GM21390 (cell line): ENCODE measurements around the gene NEK6.

Experiments used
- ATAC-seq: cut with Tn5 transposase; IDR thresholded peaks from one replicate; pipeline ENCODE4 v1.9.1; 2021; ENCODE audit not compliant: unreplicated experiment

Gene NEK6

DNA sequence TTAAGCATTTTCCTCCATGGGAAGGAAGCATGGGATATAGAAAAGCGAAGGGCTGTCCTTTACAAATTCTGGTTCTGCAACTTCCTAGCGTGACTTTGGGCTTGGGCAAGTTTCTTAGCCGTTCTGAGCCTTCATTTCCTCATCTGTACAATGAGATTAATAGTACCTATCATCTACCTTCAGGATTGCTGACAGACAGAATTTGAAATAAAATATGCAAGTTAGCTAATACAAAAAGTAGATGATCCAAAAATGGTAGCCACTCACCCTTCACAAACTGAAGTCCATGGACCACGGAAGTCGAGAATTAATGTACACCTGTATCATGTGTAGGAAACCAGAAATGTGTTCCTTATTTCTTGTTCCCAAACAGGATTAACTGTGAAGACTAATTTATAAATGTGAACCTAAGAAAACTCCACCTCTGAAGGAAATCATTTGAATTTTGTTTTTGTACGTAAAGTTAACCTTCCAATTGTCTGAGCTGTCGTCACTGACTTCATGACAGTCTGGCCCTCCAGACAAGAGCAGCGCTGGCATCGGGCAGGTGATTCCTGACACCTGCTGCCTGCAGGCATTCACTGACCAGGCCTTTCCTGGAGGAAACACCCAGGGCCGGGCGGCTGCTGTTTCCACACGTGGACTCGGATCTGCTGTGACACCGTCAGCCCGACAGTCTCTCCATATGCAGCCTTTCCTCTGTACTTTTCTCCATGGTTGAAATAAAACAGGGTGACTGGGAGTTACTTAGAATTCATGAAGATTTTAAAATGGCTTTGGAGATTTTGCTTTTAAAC is 94.1 kb downstream of the NEK6 start:
- no peak for ATAC-seq

GRCh38 chr9:124352616-124353015 is 94.9 kb downstream of the NEK6 start:
- no peak for ATAC-seq

DNA sequence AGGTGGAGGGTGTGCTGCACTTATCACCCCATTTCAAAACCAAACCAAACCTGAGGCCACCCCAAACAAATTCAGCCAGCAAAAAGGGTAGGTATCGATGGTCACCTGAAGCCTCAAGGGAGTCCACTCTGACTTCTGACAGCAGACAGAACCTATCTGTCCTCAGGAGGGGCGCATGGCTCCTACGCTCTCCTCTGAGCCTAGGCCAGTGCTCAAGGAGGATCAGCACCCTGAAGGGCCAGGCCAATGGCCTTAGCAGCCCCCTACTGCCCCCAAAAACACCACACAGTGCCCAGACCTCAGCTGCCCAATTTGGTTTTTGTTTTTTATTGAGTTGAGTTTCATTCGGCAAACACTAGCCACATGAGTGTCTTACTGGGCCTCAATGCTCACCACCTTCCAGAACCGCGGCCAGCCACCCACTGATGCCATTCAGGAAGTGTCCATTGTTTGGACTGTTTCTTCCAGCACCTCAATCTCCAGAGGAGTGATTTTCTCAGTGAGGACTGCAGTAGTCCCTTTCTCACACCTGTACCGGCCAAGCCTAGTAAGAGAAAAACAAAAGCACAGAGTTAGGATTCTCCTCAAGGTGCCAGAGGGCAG is 95.5 kb downstream of the NEK6 start:
- no peak for ATAC-seq

- no peak for ATAC-seq
These were observed 96.1 kb downstream of the NEK6 start for GRCh38 chr9:124353811-124354274.

- ATAC-seq: no peak
These were observed 96.7 kb downstream of the NEK6 start for GRCh38 chr9:124354346-124355038.

- ATAC-seq: no peak
These were observed 97.5 kb downstream of the NEK6 start for GRCh38 chr9:124355039-124355940.

- ATAC-seq: no peak
These were observed 98.4 kb downstream of the NEK6 start for GRCh38 chr9:124355941-124356744.

- ATAC-seq: no peak
These were observed 99.1 kb downstream of the NEK6 start for GRCh38 chr9:124356745-124357390.

- no peak for ATAC-seq
These were observed 100.1 kb downstream of the NEK6 start for GRCh38 chr9:124357721-124358361.

DNA sequence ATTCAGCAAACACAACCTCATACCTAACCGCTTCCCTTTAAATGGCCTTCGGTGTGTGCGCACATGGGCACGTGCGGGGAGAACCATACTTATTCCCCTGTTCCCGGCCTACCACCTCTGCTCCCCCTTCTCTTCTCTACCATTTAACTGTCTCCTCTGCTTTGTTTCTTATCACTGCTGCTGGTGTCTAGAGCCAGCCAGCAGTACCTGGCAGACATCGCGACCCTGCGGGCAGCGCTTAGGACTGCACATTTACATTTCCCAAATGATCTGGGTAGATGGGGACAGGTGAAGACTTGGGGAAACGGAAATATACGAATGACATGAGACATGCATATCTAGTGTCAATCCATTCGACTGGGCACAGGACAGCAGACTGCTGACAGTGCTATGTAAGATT is 100.9 kb downstream of the NEK6 start:
- no peak for ATAC-seq

GRCh38 chr9:124359426-124359825 is 101.7 kb downstream of the NEK6 start:
- ATAC-seq: no peak

GRCh38 chr9:124359855-124360678 is 102.3 kb downstream of the NEK6 start:
- ATAC-seq: no peak

DNA sequence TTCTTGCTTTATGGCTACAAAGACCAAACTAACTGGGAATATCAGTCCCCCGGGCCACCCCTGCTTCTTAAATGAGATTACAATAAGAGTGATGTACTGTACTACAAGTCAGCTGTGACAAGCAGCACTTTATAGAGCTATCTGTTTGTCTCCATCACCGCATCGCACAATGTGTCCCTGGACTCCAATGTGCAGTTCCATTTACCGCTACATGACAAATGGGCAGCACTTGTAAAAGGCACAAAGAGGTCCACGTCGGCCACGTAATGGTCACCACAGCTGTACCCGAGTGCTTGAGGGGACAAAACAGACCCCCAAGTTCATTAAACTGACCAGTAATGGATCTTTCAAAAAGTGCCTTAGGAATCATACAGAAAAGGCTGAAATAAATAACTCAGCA is 103.4 kb downstream of the NEK6 start:
- no peak for ATAC-seq

DNA sequence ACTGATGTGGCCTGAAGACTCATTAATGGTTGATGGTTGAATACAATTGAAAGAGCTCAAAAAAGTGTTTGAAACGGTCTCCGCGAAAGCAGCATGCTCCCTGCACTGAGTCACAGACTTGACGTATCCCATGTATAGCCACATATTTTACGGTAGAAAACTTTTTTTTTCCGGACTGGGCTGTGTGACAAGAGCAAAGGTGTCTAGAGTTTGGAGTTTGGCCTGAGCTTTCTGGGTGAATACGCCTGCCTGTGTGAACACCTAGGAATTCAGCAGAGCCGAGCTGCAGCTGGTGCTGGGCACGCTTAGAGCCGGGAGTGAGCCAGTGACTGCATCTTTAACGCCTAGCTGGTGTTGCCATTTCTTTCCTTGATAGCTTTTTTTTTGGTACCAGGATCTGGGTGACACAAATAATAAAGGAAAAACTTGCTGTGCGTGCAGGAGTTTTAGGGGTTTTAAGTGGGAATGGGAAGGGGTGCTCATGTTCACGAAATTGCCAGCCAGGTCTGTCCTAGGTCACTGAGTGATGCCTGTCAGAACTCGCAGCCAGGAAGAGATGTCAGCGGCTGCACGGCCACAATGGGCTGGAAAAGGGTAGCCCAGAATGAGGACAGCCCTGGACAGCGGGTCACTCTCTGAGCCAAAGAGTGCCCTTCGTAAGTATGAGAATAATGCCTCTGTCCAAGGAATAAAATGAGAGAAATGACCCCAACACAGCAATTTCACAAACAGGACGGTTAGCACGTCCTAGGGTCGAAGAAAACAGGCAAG is 105.8 kb downstream of the NEK6 start:
- ATAC-seq: no peak

- no peak for ATAC-seq
These were observed 106.4 kb downstream of the NEK6 start for GRCh38 chr9:124364141-124364540.

- ATAC-seq: no peak
These were observed 107.3 kb downstream of the NEK6 start for GRCh38 chr9:124365036-124365435.

DNA sequence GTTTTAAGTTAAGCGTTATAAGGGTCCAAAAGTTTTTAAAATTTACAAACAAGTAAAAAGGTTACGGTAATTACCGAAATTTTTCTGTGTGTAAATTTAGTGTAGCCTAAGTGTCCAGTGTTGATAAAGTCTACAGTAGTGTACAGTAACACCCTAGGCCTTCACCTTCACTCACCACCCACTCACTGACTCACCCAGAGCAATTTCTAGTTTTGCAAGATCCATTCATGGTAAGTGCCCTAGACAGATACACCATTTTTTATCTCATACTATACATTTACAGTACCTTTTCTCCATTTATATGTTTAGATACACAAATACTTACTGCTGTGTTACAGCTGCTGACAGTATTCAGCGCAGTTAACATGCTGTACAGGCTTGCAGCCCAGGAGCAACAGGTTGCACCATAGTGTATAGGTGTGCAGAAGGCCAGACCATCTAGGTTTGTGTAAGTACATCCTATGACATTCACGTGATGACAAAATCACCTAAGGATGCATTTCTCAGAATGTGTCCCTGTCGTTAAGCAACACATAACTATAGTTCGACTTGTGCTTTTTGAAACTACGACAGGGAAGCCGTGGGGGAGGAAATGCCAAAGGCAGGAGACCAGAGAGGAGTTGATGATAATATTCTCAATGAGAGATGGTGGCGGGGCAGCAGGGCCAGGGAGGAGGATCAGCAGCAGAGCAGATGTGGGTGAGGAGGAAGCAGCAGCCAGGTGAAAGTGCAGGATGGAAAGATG is 108.9 kb downstream of the NEK6 start:
- ATAC-seq: no peak
